Stimulated activated CD8-positive, alpha-beta memory T cell treated with anti-CD3 and anti-CD28 coated beads, Interleukin-12 subunit alpha, Interleukin-12 subunit beta, amount 100 ng/mL, for 4 hours (primary cell): ENCODE results near the gene ARID4B.
"Not testable (repeated sequence)": the region's sequence is repeated elsewhere in the genome, so short reads cannot be mapped to it uniquely, and the experiment has no call there.

Experiments
- DNase-seq: peaks from one replicate; pipeline ENCODE4 v3.0.0-alpha.2; 2020; ENCODE audit warnings: low read depth

The ARID4B gene

GRCh38 chr1:235327559-235328270, at the start of gene ARID4B:
Gene ARID4B (minus strand): TSS chr1:235328179. CDS start chr1:235326919, 1,260 bp downstream.
- no peak for DNase-seq

- DNase-seq, result no peak
Observed at GRCh38 chr1:235375919-235376605, 48.1 kb upstream of the ARID4B start.

GRCh38 chr1:235369802-235370201, 41.8 kb upstream of the ARID4B start:
- DNase-seq, result no peak

- DNase-seq, result no peak
Observed at GRCh38 chr1:235368428-235368827, 40.4 kb upstream of the ARID4B start.

- peak; percentile 75 for DNase-seq
Observed at GRCh38 chr1:235367000-235367908, 39.3 kb upstream of the ARID4B start, which contains the start of gene TBCE. Gene TBCE (plus strand): TSS chr1:235367427. CDS start chr1:235380050, 12,623 bp downstream.

- no peak for DNase-seq
Observed at GRCh38 chr1:235366286-235366685, 38.3 kb upstream of the ARID4B start.

- DNase-seq, result not testable (repeated sequence)
Observed at GRCh38 chr1:235364189-235364588, 36.2 kb upstream of the ARID4B start.

- no peak for DNase-seq
Observed at GRCh38 chr1:235358899-235359298, 30.9 kb upstream of the ARID4B start.

GRCh38 chr1:235357485-235358373, 29.8 kb upstream of the ARID4B start:
- no peak for DNase-seq

- DNase-seq, result no peak
Observed at GRCh38 chr1:235351898-235352297, 23.9 kb upstream of the ARID4B start.

- DNase-seq, result no peak
Observed at GRCh38 chr1:235351441-235351840, 23.5 kb upstream of the ARID4B start.

GRCh38 chr1:235343726-235344125, 15.7 kb upstream of the ARID4B start:
- no peak for DNase-seq

GRCh38 chr1:235342471-235342870, 14.5 kb upstream of the ARID4B start:
- DNase-seq, result no peak

- no peak for DNase-seq
Observed at GRCh38 chr1:235342039-235342438, 14.1 kb upstream of the ARID4B start.

- no peak for DNase-seq
Observed at GRCh38 chr1:235341334-235341733, 13.4 kb upstream of the ARID4B start.

GRCh38 chr1:235339746-235340145, 11.8 kb upstream of the ARID4B start:
- DNase-seq, result no peak

- DNase-seq, result no peak
Observed at GRCh38 chr1:235336903-235337302, 8.9 kb upstream of the ARID4B start.

GRCh38 chr1:235331401-235331800, 3.4 kb upstream of the ARID4B start:
- no peak for DNase-seq

GRCh38 chr1:235330918-235331285, 2.9 kb upstream of the ARID4B start:
- DNase-seq, result no peak

GRCh38 chr1:235329139-235329902, 1.3 kb upstream of the ARID4B start:
- peak; percentile 33 for DNase-seq
